ENCODE measurements around the gene IPMK.

Gene IPMK

DNA sequence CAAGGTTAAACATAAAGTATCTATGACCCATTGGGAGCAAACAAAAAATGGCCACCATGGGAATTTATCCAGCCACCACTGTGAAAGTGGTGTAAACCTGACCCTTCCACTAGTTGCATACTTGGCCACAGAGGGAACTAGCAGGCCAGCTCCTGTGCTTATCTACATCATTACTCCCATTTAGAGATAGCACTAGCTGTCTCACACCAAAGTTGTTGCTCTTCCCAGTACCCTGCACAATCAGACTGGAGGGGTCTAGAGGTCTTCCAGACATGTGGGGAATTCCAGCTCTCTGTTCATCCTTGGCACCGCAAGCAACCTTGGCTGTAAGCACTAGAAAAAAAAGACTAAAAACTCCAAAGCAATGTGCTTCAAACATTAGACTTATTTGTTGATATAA, 113.9 kb downstream of the IPMK start:
- TF ChIP-seq, protein P1, sequence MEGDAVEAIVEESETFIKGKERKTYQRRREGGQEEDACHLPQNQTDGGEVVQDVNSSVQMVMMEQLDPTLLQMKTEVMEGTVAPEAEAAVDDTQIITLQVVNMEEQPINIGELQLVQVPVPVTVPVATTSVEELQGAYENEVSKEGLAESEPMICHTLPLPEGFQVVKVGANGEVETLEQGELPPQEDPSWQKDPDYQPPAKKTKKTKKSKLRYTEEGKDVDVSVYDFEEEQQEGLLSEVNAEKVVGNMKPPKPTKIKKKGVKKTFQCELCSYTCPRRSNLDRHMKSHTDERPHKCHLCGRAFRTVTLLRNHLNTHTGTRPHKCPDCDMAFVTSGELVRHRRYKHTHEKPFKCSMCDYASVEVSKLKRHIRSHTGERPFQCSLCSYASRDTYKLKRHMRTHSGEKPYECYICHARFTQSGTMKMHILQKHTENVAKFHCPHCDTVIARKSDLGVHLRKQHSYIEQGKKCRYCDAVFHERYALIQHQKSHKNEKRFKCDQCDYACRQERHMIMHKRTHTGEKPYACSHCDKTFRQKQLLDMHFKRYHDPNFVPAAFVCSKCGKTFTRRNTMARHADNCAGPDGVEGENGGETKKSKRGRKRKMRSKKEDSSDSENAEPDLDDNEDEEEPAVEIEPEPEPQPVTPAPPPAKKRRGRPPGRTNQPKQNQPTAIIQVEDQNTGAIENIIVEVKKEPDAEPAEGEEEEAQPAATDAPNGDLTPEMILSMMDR (IDR thresholded peaks at IDR 0.05): no peak

GRCh38 chr10:58152673-58153263, 114.9 kb downstream of the IPMK start:
- TF ChIP-seq, protein P1 (IDR thresholded peaks at IDR 0.05): peak; percentile 80

- TF ChIP-seq, protein P1 (IDR thresholded peaks at IDR 0.05): no peak
These were observed 117.4 kb downstream of the IPMK start for GRCh38 chr10:58150290-58150689.

DNA sequence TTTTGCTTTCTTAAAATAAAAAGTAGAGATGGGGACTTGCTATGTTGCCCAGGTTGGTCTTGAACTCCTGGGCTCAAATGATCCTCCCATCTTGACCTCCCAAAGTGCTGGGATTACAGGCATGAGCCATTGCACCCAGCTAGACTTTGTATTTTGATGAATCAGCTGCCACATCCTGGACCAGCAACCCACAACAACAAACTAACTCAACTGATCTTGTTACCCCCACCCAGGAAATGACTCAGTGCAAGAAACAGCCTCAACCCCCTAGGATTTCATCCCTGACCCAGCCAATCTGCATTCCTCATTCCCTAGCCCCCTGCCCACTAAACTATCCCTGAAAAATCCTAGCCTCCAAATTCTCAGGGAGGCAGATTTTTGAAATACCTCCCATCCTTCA, 123.8 kb downstream of the IPMK start:
- TF ChIP-seq, protein P1 (IDR thresholded peaks at IDR 0.05): no peak

Data from LNCAP (cell line).